SK-N-SH treated with all-trans-retinoic acid at 6 μM for 48 hours (cell line): Measurements from ENCODE around the gene ANKRD29.
A peak's percentile ranks its signal among the peaks of the same experiment; 100 is the strongest.

Experiments
- ATAC-seq: fragments of 200-7000 bp; cut with Tn5 transposase; 3 replicates; pipeline ENCODE4 v1.9.1; 2020; ENCODE audit warnings: mild to moderate bottlenecking, moderate library complexity
- ARNTL ChIP-seq: fragments of 450-650 bp; formaldehyde crosslinking; IDR thresholded peaks from 2 replicates; pipeline ENCODE4 v1.5.0; 2020; ENCODE audit warnings: low read depth, mild to moderate bottlenecking, moderate library complexity, borderline replicate concordance
- BACH2 ChIP-seq: fragments of 250-450 bp; sonication (Bioruptor Pico); IDR thresholded peaks from 2 replicates; pipeline ENCODE4 v1.9.0; 2021; ENCODE audit warnings: mild to moderate bottlenecking, borderline replicate concordance
- CSDC2 ChIP-seq: fragments of 250-450 bp; sonication (Bioruptor Pico); IDR thresholded peaks from 2 replicates; pipeline ENCODE4 v1.5.0; 2020; ENCODE audit warnings: mild to moderate bottlenecking, moderate library complexity
- ESRRG ChIP-seq: fragments of 250-450 bp; sonication (Bioruptor Pico); IDR thresholded peaks from 2 replicates; pipeline ENCODE4 v1.6.1; 2021; ENCODE audit warnings: mild to moderate bottlenecking
- GLIS3 ChIP-seq: fragments of 250-450 bp; sonication (Bioruptor Pico); IDR thresholded peaks from 2 replicates; pipeline ENCODE4 v1.5.0; 2020; ENCODE audit warnings: mild to moderate bottlenecking, moderate library complexity
- ISL1 ChIP-seq: fragments of 250-450 bp; sonication (Bioruptor Pico); IDR thresholded peaks from 2 replicates; pipeline ENCODE4 v2.1.2; 2022; ENCODE audit warnings: mild to moderate bottlenecking, moderate library complexity
- OSR1 ChIP-seq: fragments of 250-450 bp; sonication (Bioruptor Pico); IDR thresholded peaks from 2 replicates; pipeline ENCODE4 v1.8.0; 2022; ENCODE audit warnings: moderate library complexity, mild to moderate bottlenecking, inconsistent platforms
- PPARA ChIP-seq: fragments of 250-450 bp; sonication (Bioruptor Pico); IDR thresholded peaks from 2 replicates; pipeline ENCODE4 v1.5.0; 2020; ENCODE audit warnings: mild to moderate bottlenecking, borderline replicate concordance
- RARB ChIP-seq: fragments of 250-450 bp; sonication (Bioruptor Pico); IDR thresholded peaks from 2 replicates; pipeline ENCODE4 v1.8.0; 2021; ENCODE audit warnings: mild to moderate bottlenecking, moderate library complexity
- SNAI2 ChIP-seq: fragments of 250-450 bp; sonication (Bioruptor Pico); IDR thresholded peaks from 2 replicates; pipeline ENCODE4 v1.5.0; 2020; ENCODE audit warnings: mild to moderate bottlenecking, moderate library complexity
- TCF4 ChIP-seq: fragments of 250-450 bp; sonication (Bioruptor Pico); IDR thresholded peaks from 2 replicates; pipeline ENCODE4 v1.8.0; 2021; ENCODE audit warnings: mild to moderate bottlenecking, moderate library complexity, borderline replicate concordance
- TOX ChIP-seq: fragments of 250-450 bp; sonication (Bioruptor Pico); IDR thresholded peaks from 2 replicates; pipeline ENCODE4 v1.8.0; 2021; ENCODE audit warnings: mild to moderate bottlenecking, moderate library complexity, borderline replicate concordance
- ZC3H10 ChIP-seq: fragments of 250-450 bp; sonication (Bioruptor Pico); IDR thresholded peaks from 2 replicates; pipeline ENCODE4 v1.5.1; 2021; ENCODE audit warnings: mild to moderate bottlenecking, moderate library complexity
- ZFP3 ChIP-seq: fragments of 250-450 bp; sonication (Bioruptor Pico); IDR thresholded peaks from 2 replicates; pipeline ENCODE4 v1.5.0; 2020; ENCODE audit warnings: mild to moderate bottlenecking, moderate library complexity
- ZFP30 ChIP-seq: fragments of 450-650 bp; formaldehyde crosslinking; IDR thresholded peaks from 2 replicates; pipeline ENCODE4 v1.5.0; 2022; ENCODE audit warnings: mild to moderate bottlenecking, moderate library complexity
- ZNF565 ChIP-seq: fragments of 450-650 bp; formaldehyde crosslinking; conservative IDR thresholded peaks from 2 replicates; pipeline ENCODE4 v1.5.0; 2020; ENCODE audit warnings: low read depth, mild to moderate bottlenecking, moderate library complexity
- ZNF70 ChIP-seq: fragments of 450-650 bp; formaldehyde crosslinking; IDR thresholded peaks from 2 replicates; pipeline ENCODE4 v1.5.0; 2020; ENCODE audit warnings: mild to moderate bottlenecking, moderate library complexity
- ZNF8 ChIP-seq: fragments of 450-650 bp; formaldehyde crosslinking; IDR thresholded peaks from 2 replicates; pipeline ENCODE4 v1.5.0; 2020; ENCODE audit warnings: mild to moderate bottlenecking, moderate library complexity
- TF ChIP-seq, protein P1 (sequence below): fragments of 250-450 bp; sonication (Bioruptor Pico); IDR thresholded peaks from 2 replicates; pipeline ENCODE4 v1.8.0; 2021; ENCODE audit warnings: low read depth, mild to moderate bottlenecking, moderate library complexity, borderline replicate concordance
- TF ChIP-seq, protein P2 (sequence below): fragments of 250-450 bp; sonication (Bioruptor Pico); IDR thresholded peaks from 2 replicates; pipeline ENCODE4 v1.5.1; 2020; ENCODE audit warnings: low read depth, mild to moderate bottlenecking, moderate library complexity
- TF ChIP-seq, protein P3 (sequence below): fragments of 250-450 bp; sonication (Bioruptor Pico); IDR thresholded peaks from 2 replicates; pipeline ENCODE4 v1.5.0; 2020; ENCODE audit warnings: mild to moderate bottlenecking, moderate library complexity
- TF ChIP-seq, protein P4 (sequence below): fragments of 250-450 bp; sonication (Bioruptor Pico); IDR thresholded peaks from 2 replicates; pipeline ENCODE4 v1.8.0; 2020; ENCODE audit warnings: mild to moderate bottlenecking, moderate library complexity, borderline replicate concordance

ANKRD29 gene, protein sequence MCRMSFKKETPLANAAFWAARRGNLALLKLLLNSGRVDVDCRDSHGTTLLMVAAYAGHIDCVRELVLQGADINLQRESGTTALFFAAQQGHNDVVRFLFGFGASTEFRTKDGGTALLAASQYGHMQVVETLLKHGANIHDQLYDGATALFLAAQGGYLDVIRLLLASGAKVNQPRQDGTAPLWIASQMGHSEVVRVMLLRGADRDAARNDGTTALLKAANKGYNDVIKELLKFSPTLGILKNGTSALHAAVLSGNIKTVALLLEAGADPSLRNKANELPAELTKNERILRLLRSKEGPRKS

DNA sequence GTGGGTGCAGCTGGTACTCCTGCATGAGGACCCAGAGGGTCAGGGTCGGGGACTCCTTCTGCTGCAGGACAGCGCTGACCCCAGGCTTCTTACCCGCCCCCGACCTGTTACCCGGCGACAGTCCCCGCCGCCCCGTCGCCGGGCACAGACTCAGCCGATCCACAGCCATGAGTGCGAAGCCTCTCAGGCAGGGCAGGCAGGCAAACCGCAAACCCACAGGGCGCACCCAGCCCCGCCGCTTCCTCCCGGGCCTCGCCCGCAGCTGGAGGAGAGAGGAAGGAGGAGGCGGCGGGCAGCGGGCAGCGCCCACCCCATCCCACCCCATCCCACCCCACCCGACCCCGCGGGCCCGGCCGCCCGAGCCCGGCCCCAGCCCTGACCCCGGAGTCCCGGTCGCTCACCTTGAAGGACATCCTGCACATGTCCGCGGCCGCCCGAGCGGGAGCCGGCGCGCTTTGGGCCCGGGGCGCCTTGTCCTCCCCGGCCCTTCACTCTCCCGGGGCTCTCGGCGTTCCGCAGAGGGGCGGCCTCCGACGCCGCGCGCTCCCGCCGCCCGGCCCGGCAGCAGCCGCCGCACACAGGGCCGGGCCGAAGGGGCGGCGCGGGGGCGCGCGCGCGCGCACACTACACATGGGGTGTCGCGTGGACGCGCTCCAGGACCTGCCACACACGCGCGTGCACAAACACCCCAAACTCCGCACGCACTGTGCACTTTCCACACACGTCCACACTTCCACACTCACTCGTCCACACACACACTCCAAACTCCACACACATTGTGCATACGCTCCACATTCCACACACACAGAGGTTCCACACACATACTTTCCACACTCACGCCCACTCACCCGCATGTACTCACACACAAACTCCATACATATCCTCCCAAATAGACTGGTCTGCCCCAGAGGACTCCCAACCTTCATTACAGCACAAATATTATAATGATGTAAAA, at the start of gene ANKRD29:
Gene ANKRD29 (minus strand): TSS at position 603 of the 955 bp plus-strand sequence. CDS start 181 bp downstream, at position 422.
- ATAC-seq, result peak; percentile 84
- TF ChIP-seq TCF4 (no peak), ISL1 (CRISPR knock-in tag) (no peak), ZNF70 (no peak), OSR1 (CRISPR knock-in tag) (no peak), CSDC2 (no peak), ZNF565 (CRISPR knock-in tag) (no peak), ARNTL (CRISPR knock-in tag) (no peak), ZNF8 (CRISPR knock-in tag) (no peak), ESRRG (CRISPR knock-in tag) (no peak), SNAI2 (CRISPR knock-in tag) (no peak), BACH2 (CRISPR knock-in tag) (no peak), ZFP3 (CRISPR knock-in tag) (no peak), TOX (CRISPR knock-in tag) (no peak)
- TF ChIP-seq, protein P1, sequence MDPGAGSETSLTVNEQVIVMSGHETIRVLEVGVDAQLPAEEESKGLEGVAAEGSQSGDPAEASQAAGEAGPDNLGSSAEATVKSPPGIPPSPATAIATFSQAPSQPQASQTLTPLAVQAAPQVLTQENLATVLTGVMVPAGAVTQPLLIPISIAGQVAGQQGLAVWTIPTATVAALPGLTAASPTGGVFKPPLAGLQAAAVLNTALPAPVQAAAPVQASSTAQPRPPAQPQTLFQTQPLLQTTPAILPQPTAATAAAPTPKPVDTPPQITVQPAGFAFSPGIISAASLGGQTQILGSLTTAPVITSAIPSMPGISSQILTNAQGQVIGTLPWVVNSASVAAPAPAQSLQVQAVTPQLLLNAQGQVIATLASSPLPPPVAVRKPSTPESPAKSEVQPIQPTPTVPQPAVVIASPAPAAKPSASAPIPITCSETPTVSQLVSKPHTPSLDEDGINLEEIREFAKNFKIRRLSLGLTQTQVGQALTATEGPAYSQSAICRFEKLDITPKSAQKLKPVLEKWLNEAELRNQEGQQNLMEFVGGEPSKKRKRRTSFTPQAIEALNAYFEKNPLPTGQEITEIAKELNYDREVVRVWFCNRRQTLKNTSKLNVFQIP (CRISPR knock-in tag), result no peak
- TF ChIP-seq, protein P2, sequence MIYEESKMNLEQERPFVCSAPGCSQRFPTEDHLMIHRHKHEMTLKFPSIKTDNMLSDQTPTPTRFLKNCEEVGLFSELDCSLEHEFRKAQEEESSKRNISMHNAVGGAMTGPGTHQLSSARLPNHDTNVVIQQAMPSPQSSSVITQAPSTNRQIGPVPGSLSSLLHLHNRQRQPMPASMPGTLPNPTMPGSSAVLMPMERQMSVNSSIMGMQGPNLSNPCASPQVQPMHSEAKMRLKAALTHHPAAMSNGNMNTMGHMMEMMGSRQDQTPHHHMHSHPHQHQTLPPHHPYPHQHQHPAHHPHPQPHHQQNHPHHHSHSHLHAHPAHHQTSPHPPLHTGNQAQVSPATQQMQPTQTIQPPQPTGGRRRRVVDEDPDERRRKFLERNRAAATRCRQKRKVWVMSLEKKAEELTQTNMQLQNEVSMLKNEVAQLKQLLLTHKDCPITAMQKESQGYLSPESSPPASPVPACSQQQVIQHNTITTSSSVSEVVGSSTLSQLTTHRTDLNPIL (CRISPR knock-in tag), result no peak
- TF ChIP-seq, protein P3, sequence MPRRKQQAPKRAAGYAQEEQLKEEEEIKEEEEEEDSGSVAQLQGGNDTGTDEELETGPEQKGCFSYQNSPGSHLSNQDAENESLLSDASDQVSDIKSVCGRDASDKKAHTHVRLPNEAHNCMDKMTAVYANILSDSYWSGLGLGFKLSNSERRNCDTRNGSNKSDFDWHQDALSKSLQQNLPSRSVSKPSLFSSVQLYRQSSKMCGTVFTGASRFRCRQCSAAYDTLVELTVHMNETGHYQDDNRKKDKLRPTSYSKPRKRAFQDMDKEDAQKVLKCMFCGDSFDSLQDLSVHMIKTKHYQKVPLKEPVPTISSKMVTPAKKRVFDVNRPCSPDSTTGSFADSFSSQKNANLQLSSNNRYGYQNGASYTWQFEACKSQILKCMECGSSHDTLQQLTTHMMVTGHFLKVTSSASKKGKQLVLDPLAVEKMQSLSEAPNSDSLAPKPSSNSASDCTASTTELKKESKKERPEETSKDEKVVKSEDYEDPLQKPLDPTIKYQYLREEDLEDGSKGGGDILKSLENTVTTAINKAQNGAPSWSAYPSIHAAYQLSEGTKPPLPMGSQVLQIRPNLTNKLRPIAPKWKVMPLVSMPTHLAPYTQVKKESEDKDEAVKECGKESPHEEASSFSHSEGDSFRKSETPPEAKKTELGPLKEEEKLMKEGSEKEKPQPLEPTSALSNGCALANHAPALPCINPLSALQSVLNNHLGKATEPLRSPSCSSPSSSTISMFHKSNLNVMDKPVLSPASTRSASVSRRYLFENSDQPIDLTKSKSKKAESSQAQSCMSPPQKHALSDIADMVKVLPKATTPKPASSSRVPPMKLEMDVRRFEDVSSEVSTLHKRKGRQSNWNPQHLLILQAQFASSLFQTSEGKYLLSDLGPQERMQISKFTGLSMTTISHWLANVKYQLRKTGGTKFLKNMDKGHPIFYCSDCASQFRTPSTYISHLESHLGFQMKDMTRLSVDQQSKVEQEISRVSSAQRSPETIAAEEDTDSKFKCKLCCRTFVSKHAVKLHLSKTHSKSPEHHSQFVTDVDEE, result no peak

DNA sequence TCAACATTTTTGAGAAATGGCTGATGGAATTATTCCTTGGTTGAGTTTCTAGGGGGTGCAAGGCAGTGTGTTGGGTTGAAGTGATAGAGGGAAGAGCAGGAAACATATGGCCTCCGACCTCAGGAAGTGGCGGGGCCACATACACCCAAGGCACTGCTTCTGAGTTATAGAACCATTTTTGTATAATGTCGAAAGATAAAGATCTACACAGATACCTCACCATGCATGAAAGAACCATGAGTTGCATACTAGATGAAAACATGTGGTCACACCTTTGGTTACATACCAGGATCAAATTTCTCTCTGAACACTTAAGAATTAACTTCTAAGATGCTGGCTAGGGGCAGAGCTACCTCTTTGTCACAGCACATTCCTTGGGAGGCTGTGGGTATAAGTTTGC, 49.7 kb upstream of the ANKRD29 start:
- ATAC-seq, result no peak
- TF ChIP-seq PPARA, result no peak
- no peak for TF ChIP-seq GLIS3 (CRISPR knock-in tag)
- no peak for TF ChIP-seq SNAI2 (CRISPR knock-in tag)
- no peak for TF ChIP-seq ZFP3 (CRISPR knock-in tag)
- TF ChIP-seq, protein P1 (CRISPR knock-in tag), result no peak
- TF ChIP-seq, protein P3, result no peak
- TF ChIP-seq BACH2 (CRISPR knock-in tag), result no peak
- no peak for TF ChIP-seq ZNF70
- no peak for TF ChIP-seq ARNTL (CRISPR knock-in tag)
- TF ChIP-seq ZNF8 (CRISPR knock-in tag), result no peak
- TF ChIP-seq, protein P4, sequence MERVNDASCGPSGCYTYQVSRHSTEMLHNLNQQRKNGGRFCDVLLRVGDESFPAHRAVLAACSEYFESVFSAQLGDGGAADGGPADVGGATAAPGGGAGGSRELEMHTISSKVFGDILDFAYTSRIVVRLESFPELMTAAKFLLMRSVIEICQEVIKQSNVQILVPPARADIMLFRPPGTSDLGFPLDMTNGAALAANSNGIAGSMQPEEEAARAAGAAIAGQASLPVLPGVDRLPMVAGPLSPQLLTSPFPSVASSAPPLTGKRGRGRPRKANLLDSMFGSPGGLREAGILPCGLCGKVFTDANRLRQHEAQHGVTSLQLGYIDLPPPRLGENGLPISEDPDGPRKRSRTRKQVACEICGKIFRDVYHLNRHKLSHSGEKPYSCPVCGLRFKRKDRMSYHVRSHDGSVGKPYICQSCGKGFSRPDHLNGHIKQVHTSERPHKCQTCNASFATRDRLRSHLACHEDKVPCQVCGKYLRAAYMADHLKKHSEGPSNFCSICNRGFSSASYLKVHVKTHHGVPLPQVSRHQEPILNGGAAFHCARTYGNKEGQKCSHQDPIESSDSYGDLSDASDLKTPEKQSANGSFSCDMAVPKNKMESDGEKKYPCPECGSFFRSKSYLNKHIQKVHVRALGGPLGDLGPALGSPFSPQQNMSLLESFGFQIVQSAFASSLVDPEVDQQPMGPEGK (CRISPR knock-in tag), result no peak
- no peak for TF ChIP-seq RARB (CRISPR knock-in tag)
- TF ChIP-seq ISL1 (CRISPR knock-in tag), result no peak
- TF ChIP-seq TOX (CRISPR knock-in tag), result no peak
- TF ChIP-seq ESRRG (CRISPR knock-in tag), result no peak
- TF ChIP-seq ZC3H10 (CRISPR knock-in tag), result no peak
- TF ChIP-seq ZFP30 (CRISPR knock-in tag), result no peak
- TF ChIP-seq, protein P2 (CRISPR knock-in tag), result no peak
- no peak for TF ChIP-seq CSDC2
